HepG2 (cell line): ENCODE data around the gene PNMA5. TPM values are rescaled to one million over a fixed set of nuclear protein-coding genes. Genes with fewer than 3 reads are reported as not detected.

ENCODE experiments used
- ATAC-seq: fragments of 200-7000 bp; cut with Tn5 transposase; 3 replicates; pipeline ENCODE4 v1.9.1; 2020; ENCODE audit warnings: mild to moderate bottlenecking, moderate library complexity
- BruUV-seq: library from RNA; stranded (reverse); fragments of 400-500 nt; replicated peaks from 2 replicates; lab custom pipeline; 2021; lab: Mats Ljungman, UMichigan
- CTCF ChIA-PET: fragments of 300-600 bp; formaldehyde crosslinking; extraction: SDS; loops from one replicate; lab custom pipeline; 2021; ENCODE audit warnings: low total read pairs, inconsistent platforms, low intra/inter-chr PET ratio; lab: Yijun Ruan, JAX
- POLR2A ChIA-PET: fragments of 350-600 bp; sonication (Branson Sonifier 250); formaldehyde crosslinking; loops from one replicate; lab custom pipeline; 2020; ENCODE audit warnings: antibody characterized with exemption, inconsistent platforms; lab: Yijun Ruan, JAX
- DNase-seq: peaks from one replicate; pipeline ENCODE4 v3.0.0-alpha.2; 2015; ENCODE audit warnings: low spot score
- FAIRE-seq: peaks from 3 replicates; lab custom pipeline; 2011; peaks lifted over from hg19 to GRCh38; lab: Jason Lieb, UNC
- H2AFZ ChIP-seq: one replicate; pipeline ENCODE4 v1.6.1; 2011; ENCODE audit warnings: low read length, inconsistent platforms
- H3K27ac ChIP-seq: fragments of 300-600 bp; 3 replicates; pipeline ENCODE4 v1.8.0; 2011; ENCODE audit warnings: mixed run types, mild to moderate bottlenecking, mixed read lengths, low read length, inconsistent platforms; ENCODE audit not compliant: insufficient read depth; ENCODE audit errors: extremely low read length
- H3K27me3 ChIP-seq, 2 experiments: fragments of 200-600 bp in 1 of 2; 2 replicates in 1 of 2; 3 replicates in 1 of 2; pipeline versions ENCODE4 v1.6.0 to v1.8.0; 2011; ENCODE audit warnings: low read length in 2 of 2, mild to moderate bottlenecking in 2 of 2, moderate library complexity in 2 of 2, inconsistent platforms in 1 of 2; ENCODE audit not compliant: insufficient read depth in 2 of 2, control insufficient read depth in 1 of 2
- H3K36me3 ChIP-seq, 2 experiments: fragments of 200-600 bp in 1 of 2; replicated peaks in 1 of 2; 2 replicates in 1 of 2; 3 replicates in 1 of 2; pipeline versions ENCODE4 v1.5.1 to v1.8.0; 2011; ENCODE audit warnings: low read length in 2 of 2, inconsistent platforms in 1 of 2; ENCODE audit not compliant: insufficient read depth in 2 of 2, control insufficient read depth in 1 of 2
- H3K4me1 ChIP-seq: 2 replicates; pipeline ENCODE4 v1.5.1; 2012; ENCODE audit warnings: low read length, inconsistent platforms; ENCODE audit not compliant: insufficient read depth
- H3K4me2 ChIP-seq: 2 replicates; pipeline ENCODE4 v1.6.0; 2011; ENCODE audit warnings: low read depth, low read length, inconsistent platforms
- H3K4me3 ChIP-seq, 3 experiments: fragments of 200-600 bp in 1 of 3; sonication (generic), shearing (Covaris generic) in 1 of 3; replicated peaks in 1 of 3; 2 replicates each; pipeline ENCODE4 v1.5.1; 2011 to 2016; ENCODE audit warnings: low read length in 3 of 3, inconsistent platforms in 2 of 3, low read depth in 2 of 3, mild to moderate bottlenecking in 2 of 3, control low read depth in 1 of 3, mixed read lengths in 1 of 3; ENCODE audit not compliant: insufficient read depth in 1 of 3
- H3K79me2 ChIP-seq: one replicate; pipeline ENCODE4 v1.6.1; 2011; ENCODE audit warnings: low read length, inconsistent platforms; ENCODE audit not compliant: insufficient read depth
- H3K9ac ChIP-seq: 2 replicates; pipeline ENCODE4 v1.6.0; 2011; ENCODE audit warnings: mild to moderate bottlenecking, low read depth, low read length, inconsistent platforms; ENCODE audit not compliant: insufficient read depth
- H3K9me3 ChIP-seq: 2 replicates; pipeline ENCODE4 v1.5.1; 2012; ENCODE audit warnings: mild to moderate bottlenecking, low read length
- H4K20me1 ChIP-seq: 2 replicates; pipeline ENCODE4 v1.6.0; 2011; ENCODE audit warnings: inconsistent platforms, mild to moderate bottlenecking, low read length, moderate library complexity; ENCODE audit not compliant: insufficient read depth
- FOSL2 ChIP-seq: sonication (generic); formaldehyde crosslinking; IDR thresholded peaks from 2 replicates; pipeline ENCODE4 v1.4.0; 2020; ENCODE audit warnings: missing genetic modification reagents
- FOXO1 ChIP-seq: sonication (generic); formaldehyde crosslinking; IDR thresholded peaks from 2 replicates; pipeline ENCODE4 v1.4.0; 2020; ENCODE audit warnings: missing genetic modification reagents
- GATAD2A ChIP-seq: IDR thresholded peaks from 2 replicates; pipeline ENCODE4 v1.6.1; 2016
- HOXA7 ChIP-seq: sonication (generic); formaldehyde crosslinking; IDR thresholded peaks from 2 replicates; pipeline ENCODE4 v1.8.1; 2022; ENCODE audit warnings: mild to moderate bottlenecking, missing genetic modification reagents, moderate library complexity
- MIER3 ChIP-seq: IDR thresholded peaks from 2 replicates; pipeline ENCODE4 v1.6.1; 2016; ENCODE audit warnings: missing compliant biosample characterization, borderline replicate concordance
- ZNF598 ChIP-seq: sonication (generic); formaldehyde crosslinking; IDR thresholded peaks from 2 replicates; pipeline ENCODE4 v1.5.1; 2020; ENCODE audit warnings: mild to moderate bottlenecking, missing genetic modification reagents, borderline replicate concordance
- WGBS: methylation state at CpG from one replicate; pipeline ENCODE4 v1.1.6; 2017; ENCODE audit warnings: low lambda C conversion rate; 5-methylcytosine and 5-hydroxymethylcytosine counted together
- in situ Hi-C: cut with HindIII; loops from 2 replicates; pipeline ENCODE4 v1.10.0; 2017; ENCODE audit warnings: low pct_unique_long_range_greater_than_20kb; ENCODE audit not compliant: extremely low pct_ligation_motif_present
- intact Hi-C: fragments of 100-400 bp; cut with micrococcal nuclease; formaldehyde crosslinking; loops from one replicate; pipeline ENCODE4 v1.10.0; 2022; ENCODE audit not compliant: unreplicated experiment
- polyA plus RNA-seq, 8 experiments: library from polyadenylated mRNA; depleted of rRNA in 3 of 8; stranded (reverse) in 7 of 8; unstranded in 1 of 8; fragments of >200 nt; fragmentation: Illumina TruSeq in 4 of 8; extraction: Trizol in 4 of 8; gene quantifications; 2 replicates each; pipeline versions ENCODE4 v1.2.1 to v1.2.3, GENCODE V29; 2011 to 2016; ENCODE audit warnings: low read depth in 4 of 8, missing spikeins in 1 of 8, mixed read lengths in 1 of 8; ENCODE audit not compliant: insufficient read depth in 1 of 8
- total RNA-seq, 5 experiments: library from RNA; depleted of rRNA; stranded (reverse); fragments of >200 nt; fragmentation: Illumina TruSeq; extraction: Trizol; gene quantifications; 2 replicates each; pipeline ENCODE4 v1.2.3, GENCODE V29; 2016; ENCODE audit warnings: low read depth in 1 of 5
- TF ChIP-seq, protein P1 (sequence below): sonication (generic); formaldehyde crosslinking; IDR thresholded peaks from 2 replicates; pipeline ENCODE4 v1.4.0; 2020; ENCODE audit warnings: missing genetic modification reagents
- TF ChIP-seq, protein P2 (sequence below): IDR thresholded peaks from 2 replicates; pipeline ENCODE4 v1.4.0; 2020; ENCODE audit warnings: mild to moderate bottlenecking, missing genetic modification reagents
- TF ChIP-seq, protein P3 (sequence below): sonication (generic); formaldehyde crosslinking; IDR thresholded peaks from 2 replicates; pipeline ENCODE4 v1.5.0; 2020; ENCODE audit warnings: mild to moderate bottlenecking, missing genetic modification reagents, moderate library complexity
- TF ChIP-seq, protein P4 (sequence below): sonication (generic); formaldehyde crosslinking; IDR thresholded peaks from 2 replicates; pipeline ENCODE4 v1.9.0; 2021; ENCODE audit warnings: missing genetic modification reagents, mild to moderate bottlenecking, borderline replicate concordance

The PNMA5 gene
- total and polyA plus RNA-seq, 2 of the 13 experiments (the other 11 are each of a cell fraction or from before 2014, with no cell fraction given), result not detected

DNA sequence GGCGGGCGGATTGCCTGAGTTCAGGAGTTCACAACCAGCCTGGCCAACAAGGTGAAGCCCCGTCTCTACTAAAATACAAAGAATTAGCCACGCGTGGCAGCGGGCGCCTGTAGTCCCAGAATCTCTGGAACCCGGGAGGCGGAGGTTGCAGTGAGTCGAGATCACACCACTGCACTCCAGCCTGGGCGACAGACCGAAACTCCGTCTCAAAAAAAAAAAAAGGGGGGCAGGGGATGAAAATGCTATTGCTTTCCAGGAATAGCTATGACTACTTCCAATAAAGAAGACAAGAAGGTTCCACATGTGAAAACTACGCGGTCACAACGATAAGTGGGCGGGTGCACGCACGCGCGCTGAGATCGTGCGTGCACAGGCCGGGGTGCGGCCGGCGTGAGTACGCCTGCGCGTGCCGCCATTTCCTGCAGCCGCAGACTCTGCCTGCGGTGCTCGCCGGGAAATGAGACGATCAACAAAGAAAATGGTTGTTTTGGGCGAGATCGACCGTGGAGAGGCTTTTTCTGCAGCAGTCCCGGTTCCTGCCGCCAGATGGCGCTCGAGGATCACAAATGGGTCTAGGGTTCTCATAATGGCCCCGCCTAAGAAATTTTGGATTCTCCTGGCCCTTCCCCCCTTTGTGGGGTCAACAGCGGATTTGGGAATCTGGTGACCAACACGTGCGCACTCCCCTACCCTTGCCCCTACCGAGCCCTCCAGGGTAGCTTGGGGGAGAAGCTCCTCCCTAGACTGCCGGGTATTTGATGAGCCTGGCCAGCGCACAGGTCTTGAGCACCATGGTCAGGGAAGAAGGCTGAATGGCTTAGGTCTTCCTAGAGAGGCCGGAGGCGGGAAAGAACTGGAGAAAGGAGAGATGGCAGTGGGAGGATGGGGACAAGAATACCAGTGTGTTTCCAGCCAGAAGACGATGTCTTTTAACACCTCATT lies 35.1 kb downstream of the PNMA5 start:
- Histone ChIP-seq H3K36me3 (no peaks in the 10 kb centered on the region), H3K4me2 (peak overlapping the region; percentile 32; the same call in 1 of the 2 replicates), H4K20me1 (no peaks in the 10 kb centered on the region), H3K9ac (no peak overlapping the region), H3K4me3 (no peak overlapping the region), H3K27ac (no peak overlapping the region), H3K4me1 (no peaks in the 10 kb centered on the region), H3K9me3 (no peaks in the 10 kb centered on the region), H3K79me2 (no peaks in the 10 kb centered on the region), H3K27me3 (no peaks in the 10 kb centered on the region), H2AFZ (no peak overlapping the region)
- FAIRE-seq (peak; percentile 92), DNase-seq (peak; percentile 54), ATAC-seq (peak; percentile 86)
- in situ Hi-C loops (loop anchor here (25.0 kb wide), 1 partner anchor 704 kb away; the partner anchor contains the start of gene PNCK), intact Hi-C loops (no loop called here)
- ChIA-PET CTCF (interaction anchor here (1.4 kb wide), 1 partner anchor 548 kb away, joined by 4 read pairs; no protein-coding TSS in a partner anchor), POLR2A (no interaction called here)
- whole genome bisulfite sequencing, result 78% methylated on average over 21 of the region's 53 CpGs
- no TSS peak for BruUV-seq
- TF ChIP-seq HOXA7 (CRISPR knock-in tag), result no peak
- TF ChIP-seq, protein P1, sequence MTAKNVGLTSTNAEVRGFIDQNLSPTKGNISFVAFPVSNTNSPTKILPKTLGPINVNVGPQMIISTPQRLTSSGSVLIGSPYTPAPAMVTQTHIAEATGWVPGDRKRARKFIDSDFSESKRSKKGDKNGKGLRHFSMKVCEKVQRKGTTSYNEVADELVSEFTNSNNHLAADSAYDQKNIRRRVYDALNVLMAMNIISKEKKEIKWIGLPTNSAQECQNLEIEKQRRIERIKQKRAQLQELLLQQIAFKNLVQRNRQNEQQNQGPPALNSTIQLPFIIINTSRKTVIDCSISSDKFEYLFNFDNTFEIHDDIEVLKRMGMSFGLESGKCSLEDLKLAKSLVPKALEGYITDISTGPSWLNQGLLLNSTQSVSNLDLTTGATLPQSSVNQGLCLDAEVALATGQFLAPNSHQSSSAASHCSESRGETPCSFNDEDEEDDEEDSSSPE (CRISPR knock-in tag), result no peak
- 0 out of 2 replicates have a peak, but pooled peaks have one; percentile 23 for TF ChIP-seq FOXO1 (CRISPR knock-in tag)
- 0 out of 2 replicates have a peak, but pooled peaks have one; percentile 23 for TF ChIP-seq MIER3 (CRISPR knock-in tag)
- TF ChIP-seq ZNF598 (CRISPR knock-in tag), result no peak
- 0 out of 2 replicates have a peak, but pooled peaks have one; percentile 7 for TF ChIP-seq FOSL2
- TF ChIP-seq, protein P2, sequence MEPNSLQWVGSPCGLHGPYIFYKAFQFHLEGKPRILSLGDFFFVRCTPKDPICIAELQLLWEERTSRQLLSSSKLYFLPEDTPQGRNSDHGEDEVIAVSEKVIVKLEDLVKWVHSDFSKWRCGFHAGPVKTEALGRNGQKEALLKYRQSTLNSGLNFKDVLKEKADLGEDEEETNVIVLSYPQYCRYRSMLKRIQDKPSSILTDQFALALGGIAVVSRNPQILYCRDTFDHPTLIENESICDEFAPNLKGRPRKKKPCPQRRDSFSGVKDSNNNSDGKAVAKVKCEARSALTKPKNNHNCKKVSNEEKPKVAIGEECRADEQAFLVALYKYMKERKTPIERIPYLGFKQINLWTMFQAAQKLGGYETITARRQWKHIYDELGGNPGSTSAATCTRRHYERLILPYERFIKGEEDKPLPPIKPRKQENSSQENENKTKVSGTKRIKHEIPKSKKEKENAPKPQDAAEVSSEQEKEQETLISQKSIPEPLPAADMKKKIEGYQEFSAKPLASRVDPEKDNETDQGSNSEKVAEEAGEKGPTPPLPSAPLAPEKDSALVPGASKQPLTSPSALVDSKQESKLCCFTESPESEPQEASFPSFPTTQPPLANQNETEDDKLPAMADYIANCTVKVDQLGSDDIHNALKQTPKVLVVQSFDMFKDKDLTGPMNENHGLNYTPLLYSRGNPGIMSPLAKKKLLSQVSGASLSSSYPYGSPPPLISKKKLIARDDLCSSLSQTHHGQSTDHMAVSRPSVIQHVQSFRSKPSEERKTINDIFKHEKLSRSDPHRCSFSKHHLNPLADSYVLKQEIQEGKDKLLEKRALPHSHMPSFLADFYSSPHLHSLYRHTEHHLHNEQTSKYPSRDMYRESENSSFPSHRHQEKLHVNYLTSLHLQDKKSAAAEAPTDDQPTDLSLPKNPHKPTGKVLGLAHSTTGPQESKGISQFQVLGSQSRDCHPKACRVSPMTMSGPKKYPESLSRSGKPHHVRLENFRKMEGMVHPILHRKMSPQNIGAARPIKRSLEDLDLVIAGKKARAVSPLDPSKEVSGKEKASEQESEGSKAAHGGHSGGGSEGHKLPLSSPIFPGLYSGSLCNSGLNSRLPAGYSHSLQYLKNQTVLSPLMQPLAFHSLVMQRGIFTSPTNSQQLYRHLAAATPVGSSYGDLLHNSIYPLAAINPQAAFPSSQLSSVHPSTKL (CRISPR knock-in tag), result peak; percentile 8; the same call in 1 of the 2 replicates
- TF ChIP-seq, protein P3, sequence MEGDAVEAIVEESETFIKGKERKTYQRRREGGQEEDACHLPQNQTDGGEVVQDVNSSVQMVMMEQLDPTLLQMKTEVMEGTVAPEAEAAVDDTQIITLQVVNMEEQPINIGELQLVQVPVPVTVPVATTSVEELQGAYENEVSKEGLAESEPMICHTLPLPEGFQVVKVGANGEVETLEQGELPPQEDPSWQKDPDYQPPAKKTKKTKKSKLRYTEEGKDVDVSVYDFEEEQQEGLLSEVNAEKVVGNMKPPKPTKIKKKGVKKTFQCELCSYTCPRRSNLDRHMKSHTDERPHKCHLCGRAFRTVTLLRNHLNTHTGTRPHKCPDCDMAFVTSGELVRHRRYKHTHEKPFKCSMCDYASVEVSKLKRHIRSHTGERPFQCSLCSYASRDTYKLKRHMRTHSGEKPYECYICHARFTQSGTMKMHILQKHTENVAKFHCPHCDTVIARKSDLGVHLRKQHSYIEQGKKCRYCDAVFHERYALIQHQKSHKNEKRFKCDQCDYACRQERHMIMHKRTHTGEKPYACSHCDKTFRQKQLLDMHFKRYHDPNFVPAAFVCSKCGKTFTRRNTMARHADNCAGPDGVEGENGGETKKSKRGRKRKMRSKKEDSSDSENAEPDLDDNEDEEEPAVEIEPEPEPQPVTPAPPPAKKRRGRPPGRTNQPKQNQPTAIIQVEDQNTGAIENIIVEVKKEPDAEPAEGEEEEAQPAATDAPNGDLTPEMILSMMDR, result peak; percentile 79
- TF ChIP-seq, protein P4, sequence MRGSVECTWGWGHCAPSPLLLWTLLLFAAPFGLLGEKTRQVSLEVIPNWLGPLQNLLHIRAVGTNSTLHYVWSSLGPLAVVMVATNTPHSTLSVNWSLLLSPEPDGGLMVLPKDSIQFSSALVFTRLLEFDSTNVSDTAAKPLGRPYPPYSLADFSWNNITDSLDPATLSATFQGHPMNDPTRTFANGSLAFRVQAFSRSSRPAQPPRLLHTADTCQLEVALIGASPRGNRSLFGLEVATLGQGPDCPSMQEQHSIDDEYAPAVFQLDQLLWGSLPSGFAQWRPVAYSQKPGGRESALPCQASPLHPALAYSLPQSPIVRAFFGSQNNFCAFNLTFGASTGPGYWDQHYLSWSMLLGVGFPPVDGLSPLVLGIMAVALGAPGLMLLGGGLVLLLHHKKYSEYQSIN (CRISPR knock-in tag), result no peak
- TF ChIP-seq GATAD2A, result 0 out of 2 replicates have a peak, but pooled peaks have one; percentile 21
